Measurements from ENCODE around the gene HK3.

The HK3 gene

GRCh38 chr5:176868126-176868525, 31.0 kb downstream of the HK3 start:
- DNase-seq: no peak

DNA sequence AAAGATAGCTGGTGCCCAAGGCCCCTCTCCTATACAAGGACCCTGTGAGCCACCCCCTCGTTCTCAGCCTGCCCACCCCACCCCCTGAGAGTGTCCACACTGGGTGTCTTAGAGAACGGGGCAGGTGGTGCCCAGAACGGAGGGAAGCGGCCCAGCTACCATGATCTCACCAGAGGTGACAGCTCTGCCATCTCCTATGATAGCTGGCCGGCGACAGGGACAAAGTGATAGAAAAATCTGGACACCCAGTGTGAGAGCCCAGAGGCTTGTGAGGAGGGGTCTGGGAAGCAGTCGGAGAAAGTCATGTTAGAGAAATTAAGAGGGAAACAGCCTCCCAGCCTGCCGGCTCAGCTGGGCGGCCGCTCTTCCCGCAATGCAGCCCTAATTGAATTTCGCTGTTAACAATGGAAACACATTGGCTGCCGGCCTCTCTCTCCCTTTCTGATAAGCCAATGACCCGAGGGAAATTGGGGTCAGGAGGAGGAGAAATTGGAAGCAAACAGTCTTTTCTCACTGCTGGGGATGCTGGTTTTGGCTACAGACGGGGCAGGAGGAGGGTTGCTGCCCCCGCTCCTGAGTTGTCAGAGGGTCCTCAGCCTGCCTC, 32.3 kb downstream of the HK3 start:
- no peak for DNase-seq

DNA sequence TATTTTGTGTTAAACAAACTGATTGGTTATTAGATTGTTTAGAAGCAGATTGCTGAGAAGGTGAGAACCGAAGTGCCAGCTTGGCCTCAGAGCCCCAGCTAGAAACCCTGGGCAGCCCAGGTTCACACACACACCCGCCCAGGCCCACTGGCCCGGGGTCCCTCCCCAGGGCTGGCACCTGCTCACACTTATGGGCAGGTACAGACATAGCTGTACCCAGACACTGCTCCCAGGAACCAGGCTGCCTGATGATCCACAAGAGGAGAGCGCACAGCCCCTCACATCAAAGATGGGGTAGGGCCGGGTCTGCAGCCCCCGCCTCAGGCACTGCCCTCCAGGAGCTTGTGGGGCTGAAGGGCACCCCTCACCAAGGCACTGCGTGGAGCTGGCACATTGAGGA, 33.2 kb downstream of the HK3 start:
- DNase-seq: no peak

GRCh38 chr5:176864755-176865154, 34.4 kb downstream of the HK3 start:
- no peak for DNase-seq

GRCh38 chr5:176863765-176864098, 35.4 kb downstream of the HK3 start:
- no peak for DNase-seq

GRCh38 chr5:176863041-176863764, 35.9 kb downstream of the HK3 start:
- no peak for DNase-seq

GRCh38 chr5:176862330-176862995, 36.7 kb downstream of the HK3 start:
- no peak for DNase-seq

DNA sequence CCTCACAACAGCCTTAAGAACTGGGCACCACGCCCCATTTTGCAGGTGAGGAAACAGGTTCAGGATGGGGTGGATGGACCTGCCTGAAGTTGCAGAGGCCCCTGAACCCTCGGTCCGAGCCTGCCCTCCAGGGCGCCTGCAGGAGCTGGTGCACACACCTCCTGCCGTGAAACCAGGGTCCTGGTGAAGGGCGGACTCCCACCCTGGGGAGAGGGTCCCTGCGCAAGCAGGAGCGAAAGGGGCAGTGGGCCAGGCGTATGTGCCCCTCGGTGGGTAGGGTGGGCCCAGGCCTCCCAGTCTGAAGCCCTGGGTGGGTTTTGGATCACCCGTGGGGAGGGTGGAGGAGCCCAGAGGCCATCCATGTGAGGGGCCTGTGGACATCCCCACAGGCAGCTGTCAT, 37.9 kb downstream of the HK3 start:
- no peak for DNase-seq

DNA sequence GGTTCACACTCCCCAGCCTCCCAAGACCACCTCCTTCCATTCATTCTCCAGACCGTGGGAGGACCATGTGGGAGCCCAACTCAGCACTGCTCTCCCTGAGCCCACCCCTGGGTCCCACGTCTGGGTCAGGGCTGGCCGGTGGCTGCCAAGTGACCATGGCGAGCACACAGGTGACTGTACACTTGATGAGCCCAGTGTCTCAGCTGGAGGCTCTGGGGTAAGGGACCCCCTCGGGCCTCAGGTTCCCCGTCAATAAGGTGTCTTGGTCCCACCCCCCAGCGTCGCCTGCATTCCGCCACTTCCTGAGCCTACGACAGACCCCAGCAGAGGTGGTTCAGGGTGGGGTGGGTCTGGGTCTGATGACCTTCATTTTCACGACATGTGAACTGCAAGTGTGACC, 38.8 kb downstream of the HK3 start:
- no peak for DNase-seq

DNA sequence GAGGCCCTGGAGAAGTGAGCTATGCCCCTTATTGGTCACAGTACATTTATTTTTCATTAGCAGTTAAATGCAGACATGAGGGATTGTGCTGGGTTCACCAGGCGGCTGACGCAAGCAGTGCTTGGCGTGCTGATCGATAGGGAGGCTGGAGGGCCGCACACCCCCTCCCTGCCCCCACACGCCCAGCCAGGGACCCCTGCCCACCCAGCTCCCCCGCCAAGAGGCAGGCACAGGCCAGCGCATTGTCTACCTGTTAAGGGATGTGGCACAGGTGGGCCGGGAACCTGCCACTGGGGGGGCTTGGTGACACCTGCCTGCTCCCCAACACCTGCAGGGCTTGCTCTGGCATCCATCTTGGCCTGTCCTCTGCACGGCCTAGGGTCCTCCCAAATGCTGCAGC, 39.2 kb downstream of the HK3 start:
- no peak for DNase-seq

GRCh38 chr5:176857894-176858273, 41.3 kb downstream of the HK3 start:
- no peak for DNase-seq

DNA sequence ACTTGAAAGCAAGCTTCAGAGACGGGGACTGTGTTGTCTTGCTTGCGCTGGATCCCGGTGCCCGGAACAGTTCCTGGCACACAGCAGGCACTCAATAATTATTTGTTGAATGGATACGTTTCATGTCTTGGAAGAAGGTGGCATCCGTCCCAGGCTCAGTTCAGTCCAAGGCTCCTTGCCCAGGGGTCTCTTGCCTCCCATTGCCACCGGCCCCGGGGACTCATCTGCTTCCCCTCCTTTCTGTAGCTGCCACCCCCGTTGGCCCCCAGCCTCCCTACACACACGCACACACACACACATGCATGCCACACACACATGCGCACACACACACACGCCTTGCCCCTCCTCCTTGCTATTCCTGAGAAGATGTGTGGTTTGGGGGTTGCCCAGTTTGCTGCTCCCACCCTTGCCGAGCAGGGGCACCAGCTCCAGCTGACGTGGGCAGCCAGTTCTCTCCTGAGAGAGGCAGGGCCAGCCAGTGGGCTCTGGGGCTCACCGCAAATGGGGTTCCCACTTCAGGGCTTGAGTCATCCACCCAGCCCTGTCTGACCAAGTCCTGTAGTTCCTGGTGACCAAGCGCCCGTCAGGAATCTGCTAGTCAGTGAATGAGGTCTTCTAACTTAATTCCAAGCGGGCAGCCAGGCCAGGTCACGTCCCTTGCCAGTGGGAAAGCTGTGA, 41.8 kb downstream of the HK3 start:
- no peak for DNase-seq

- no peak for DNase-seq
Measured at GRCh38 chr5:176856746-176857145, 42.4 kb downstream of the HK3 start.

DNA sequence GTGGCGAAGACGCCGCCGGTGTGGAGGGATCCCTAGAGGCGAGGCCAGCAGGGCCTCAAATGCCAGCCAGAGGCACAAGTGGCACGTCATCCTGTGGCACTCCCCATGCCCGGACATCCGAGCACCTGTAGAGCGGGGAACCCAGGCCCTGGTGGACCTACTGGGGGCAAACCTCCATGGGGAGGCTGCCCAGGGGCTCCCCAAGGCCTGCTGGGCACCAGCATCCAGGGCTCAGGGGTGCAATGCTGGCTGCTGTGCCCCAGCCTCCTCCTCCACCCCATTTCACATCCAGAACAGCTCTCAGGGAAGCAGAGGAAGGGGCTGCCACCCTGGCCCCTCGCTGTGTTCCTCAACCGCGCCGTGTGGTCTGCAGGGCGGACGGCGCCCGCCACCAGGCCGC, 43.5 kb downstream of the HK3 start:
- DNase-seq: no peak

DNA sequence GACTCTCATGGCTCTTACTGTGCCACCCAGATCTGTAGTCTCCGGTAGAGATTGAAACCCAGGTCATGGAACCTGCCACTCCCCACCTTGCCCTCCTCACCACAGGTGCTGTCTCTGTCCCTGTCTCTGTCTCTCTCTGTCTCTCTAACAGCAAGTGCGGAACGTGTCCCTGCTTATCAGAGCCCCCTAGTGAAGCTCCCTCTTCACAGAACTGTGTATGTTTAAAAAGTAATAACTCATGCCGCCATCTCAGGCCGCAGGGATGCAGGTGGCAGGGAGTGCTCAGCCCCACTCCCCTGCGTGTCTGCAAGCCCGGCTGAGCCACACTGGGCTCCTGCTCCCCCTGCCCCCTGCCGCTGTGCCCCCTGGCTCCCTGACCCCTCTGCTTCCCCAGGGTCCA, 45.0 kb downstream of the HK3 start:
- DNase-seq: no peak

DNA sequence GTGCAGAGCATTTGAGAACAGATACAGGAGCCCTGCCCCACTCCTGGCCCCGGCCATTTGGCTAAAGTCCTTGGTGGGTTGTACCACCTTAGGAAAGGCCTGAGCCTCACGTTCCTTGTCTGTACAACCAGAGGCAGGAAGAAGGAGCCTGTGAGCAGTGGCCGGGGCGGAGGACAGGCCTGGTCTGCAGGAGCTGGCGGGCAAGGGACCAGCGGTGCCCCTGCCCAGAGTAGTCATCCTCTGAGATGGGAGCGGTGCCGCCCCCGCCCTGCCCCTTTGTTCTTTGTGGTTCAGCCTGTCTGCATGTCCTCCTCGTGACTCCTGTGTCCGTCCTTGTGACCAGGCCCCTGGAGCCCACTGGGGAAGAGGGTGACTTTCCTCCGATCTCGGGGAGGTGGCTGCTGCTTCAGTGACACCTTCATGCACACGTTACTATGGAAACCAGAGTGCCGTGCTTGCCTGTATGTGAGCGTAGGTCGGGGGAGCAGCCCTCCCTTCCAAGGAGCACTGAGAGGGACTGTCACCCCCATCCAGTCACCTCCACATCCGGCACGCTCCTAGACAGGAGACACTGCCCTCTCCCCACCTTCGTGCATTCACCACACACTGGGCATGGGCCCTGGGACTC, 45.9 kb downstream of the HK3 start:
- DNase-seq: no peak

DNA sequence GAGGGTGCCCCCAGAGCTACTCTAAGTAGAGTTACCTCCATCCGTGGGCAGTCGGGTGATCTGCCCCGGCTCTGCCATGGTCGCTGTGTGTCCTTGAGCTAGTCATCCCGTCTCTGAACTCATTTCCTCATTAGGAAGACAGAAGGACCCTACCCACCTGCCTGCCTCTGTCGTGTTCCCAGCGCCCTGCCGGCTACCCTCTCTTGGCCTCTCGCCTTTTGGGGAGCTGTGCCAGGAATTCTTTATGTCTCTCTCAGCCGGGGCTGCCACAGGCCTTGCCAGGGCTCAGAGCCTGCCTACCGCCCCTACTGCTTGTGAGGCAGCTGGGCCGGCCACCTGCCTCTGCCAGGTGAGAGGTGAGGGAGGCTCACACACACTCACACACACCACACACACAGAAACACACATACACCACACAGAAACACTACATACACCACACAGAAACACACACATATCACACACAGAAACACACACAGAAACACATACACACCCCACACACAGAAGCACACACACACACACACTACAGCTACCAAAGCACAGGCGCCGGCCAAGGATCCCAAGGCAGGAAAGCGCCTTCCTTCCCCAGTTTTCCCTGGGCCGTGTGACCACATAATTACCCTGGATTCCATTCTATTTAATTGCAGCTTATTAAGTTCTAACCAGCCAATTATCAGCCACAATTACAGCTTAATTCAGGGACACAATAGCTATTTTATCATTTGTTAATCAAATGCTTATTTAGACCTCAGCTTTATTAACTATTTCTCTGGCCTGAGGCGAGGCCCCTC, 47.1 kb downstream of the HK3 start:
- no peak for DNase-seq

DNA sequence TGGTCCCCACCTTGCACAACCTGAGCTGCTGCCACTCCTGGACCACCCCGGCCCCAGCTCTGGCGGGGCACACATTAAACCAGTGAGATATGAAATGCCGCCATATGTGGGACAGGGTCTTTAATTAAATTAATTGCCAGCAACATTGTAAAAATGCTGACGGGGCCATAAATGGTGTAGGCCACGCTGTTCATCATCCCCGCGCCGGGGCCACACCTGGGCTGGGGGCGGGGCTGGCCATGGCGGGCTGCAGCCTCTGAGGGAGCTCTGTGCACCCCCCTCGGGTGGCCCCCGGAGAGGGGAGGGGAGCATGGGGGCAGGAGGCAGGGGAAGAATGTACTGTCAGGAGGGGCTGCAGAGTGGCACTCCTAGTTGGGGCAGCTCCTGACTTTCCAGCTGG, 47.8 kb downstream of the HK3 start:
- no peak for DNase-seq

GRCh38 chr5:176850371-176851245, 48.5 kb downstream of the HK3 start:
- DNase-seq: no peak

DNA sequence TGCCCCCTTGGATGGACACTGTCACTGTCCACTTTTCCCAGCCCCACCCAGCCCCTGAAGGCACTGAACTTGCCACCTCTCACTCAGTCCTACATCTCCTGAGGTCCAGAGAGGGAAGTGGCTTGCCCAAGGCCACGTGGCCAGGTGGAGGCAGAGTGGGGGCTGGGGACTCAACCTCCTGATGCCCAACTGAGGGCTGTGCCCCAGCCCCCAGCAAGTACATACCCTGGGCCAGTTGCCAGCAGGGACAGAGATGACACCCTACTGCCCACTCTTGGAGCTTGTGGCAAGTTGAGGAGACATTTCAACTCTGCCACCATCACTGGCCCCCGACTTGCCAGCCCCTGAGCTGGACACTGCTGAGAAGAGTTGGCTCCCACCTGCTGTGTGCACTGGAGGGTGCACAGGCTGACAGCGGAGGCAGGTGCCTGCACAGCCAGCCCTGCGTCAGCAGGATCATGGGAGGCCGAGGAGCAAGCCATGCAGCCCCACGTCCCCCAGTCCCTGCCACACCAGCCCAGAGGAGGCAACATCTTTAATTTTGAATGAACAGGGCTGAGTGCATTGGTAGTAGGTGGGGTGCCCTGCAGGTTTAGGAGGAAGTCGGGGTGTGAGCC, 49.4 kb downstream of the HK3 start:
- no peak for DNase-seq

- no peak for DNase-seq
Measured at GRCh38 chr5:176848651-176849050, 50.5 kb downstream of the HK3 start.

All from activated naive CD4-positive, alpha-beta T cell treated with Interleukin-2 at 50 U/mL for 16 hours (primary cell).